Activated CD8-positive, alpha-beta memory T cell treated with anti-CD3 and anti-CD28 coated beads for 4 hours (primary cell): ENCODE data around the gene ARRDC4.

Source experiments
- DNase-seq, 2 donors: peaks; one replicate each; pipeline ENCODE4 v3.0.0-alpha.2; 2020; ENCODE audit warnings: low read depth in 2 of 2

Gene ARRDC4, protein sequence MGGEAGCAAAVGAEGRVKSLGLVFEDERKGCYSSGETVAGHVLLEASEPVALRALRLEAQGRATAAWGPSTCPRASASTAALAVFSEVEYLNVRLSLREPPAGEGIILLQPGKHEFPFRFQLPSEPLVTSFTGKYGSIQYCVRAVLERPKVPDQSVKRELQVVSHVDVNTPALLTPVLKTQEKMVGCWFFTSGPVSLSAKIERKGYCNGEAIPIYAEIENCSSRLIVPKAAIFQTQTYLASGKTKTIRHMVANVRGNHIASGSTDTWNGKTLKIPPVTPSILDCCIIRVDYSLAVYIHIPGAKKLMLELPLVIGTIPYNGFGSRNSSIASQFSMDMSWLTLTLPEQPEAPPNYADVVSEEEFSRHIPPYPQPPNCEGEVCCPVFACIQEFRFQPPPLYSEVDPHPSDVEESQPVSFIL

DNA sequence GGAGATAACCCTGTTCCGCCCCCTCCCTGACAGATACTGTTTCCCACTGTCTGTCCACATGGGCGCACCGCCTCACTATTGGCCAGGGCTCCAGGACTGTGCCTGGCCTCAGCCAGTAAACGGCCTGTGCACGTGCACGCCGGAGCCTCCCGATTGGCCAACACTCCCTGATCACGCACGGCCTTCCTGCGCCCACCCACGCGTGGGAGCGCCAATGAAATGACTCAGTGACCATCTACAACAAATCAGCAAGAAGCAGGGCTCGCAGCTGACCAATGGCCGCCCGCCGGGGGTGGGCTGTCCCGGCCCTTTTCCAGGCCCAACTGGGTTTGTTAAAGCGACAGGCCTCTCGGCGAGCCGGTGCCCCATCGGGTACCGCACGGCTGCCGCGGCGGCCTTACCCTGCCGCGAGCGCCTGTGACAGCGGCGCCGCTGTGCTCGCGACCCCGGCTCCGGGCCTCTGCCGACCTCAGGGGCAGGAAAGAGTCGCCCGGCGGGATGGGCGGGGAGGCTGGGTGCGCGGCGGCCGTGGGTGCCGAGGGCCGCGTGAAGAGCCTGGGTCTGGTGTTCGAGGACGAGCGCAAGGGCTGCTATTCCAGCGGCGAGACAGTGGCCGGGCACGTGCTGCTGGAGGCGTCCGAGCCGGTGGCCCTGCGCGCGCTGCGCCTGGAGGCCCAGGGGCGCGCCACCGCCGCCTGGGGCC is at the start of gene ARRDC4:
Gene ARRDC4, plus strand, starts transcription at position 340 of the 703 bp plus-strand sequence. Its CDS starts 159 bp downstream, at position 499.
- DNase-seq = peak; percentile 94 to 97

- DNase-seq = no peak
Measured at GRCh38 chr15:97914711-97915110, 45.8 kb upstream of the ARRDC4 start.

DNA sequence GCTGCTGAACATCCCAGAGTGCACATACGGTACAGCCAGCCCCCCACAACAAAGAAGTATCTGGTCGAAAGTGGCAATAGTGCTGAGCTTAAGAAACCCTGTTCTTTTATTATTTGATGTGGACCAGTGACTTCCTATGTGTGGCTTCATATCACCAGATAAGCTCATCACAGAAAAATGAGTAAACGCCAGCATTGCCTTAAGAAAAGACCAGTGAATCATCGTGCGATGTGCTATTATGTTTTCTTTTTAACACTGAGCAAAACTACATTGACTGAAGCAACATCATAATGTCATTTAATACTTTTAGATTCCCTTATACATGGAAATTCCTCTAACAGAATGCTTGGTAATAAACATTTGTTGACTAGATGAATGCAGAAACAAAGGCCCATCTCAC is 45.2 kb upstream of the ARRDC4 start:
- no peak for DNase-seq

DNA sequence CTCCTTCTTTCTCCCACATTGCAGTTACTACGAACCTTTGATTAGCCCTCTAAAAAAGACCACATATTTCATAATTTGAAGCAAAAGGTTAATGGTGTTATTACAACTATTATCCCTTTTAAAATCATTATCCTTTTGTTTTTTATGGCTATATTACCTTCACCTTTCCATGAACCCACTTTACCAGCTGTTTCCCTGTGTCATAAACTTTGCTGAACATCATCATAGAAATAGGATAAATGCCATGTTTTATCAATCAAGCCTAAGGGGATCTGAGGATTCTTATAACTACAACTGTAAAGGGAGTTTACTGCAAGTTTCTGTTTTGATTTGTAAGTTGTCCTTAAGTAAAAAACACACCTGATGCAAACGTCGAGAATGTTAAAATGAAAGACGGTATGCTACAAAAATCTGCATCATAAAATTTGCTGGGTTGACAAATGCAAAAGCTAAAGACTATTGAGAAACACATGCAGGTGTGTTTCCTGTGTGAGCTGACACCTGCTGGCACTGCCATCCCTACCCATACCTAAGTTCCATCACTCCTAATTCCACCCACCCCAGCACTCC is 39.1 kb upstream of the ARRDC4 start:
- DNase-seq = no peak

GRCh38 chr15:97929456-97930229 is 30.9 kb upstream of the ARRDC4 start:
- DNase-seq = no peak

DNA sequence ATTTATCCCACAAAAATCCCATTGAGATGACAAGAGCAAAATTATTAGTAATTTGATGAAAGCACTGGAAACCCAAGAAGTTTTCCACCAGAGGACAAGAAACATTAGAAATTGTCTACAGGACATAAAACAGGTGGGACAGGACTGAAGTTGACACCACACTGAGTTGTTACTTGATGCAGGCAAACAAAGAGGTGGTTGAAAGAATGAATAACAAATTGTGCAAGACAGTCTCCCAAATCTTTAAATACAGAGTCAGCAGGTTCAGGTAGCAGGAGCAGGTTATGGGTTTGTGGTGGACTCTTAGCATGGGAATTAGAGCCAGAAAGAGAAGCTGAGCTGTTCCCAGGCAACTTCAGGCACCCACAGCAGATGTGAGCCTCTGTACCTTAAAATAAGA is 30.3 kb upstream of the ARRDC4 start:
- DNase-seq = no peak

DNA sequence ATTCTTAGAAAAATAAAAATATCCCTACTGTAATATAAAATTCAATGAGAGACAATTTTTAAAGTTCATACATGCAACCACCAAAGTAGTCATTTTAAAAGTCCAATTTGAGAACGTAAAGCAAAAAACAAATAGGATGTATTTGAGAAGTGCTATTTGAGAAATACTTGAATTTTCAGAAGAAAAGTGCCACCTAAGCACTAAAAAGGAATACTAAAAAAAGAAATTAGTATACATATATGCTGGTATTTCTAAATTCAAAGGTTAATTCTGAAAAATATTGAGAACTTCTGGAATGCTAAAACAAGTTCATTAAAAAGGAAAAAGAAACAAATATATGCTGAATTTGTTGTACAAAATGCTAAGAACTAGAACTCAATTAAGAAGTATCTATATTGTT is 29.2 kb upstream of the ARRDC4 start:
- no peak for DNase-seq

DNA sequence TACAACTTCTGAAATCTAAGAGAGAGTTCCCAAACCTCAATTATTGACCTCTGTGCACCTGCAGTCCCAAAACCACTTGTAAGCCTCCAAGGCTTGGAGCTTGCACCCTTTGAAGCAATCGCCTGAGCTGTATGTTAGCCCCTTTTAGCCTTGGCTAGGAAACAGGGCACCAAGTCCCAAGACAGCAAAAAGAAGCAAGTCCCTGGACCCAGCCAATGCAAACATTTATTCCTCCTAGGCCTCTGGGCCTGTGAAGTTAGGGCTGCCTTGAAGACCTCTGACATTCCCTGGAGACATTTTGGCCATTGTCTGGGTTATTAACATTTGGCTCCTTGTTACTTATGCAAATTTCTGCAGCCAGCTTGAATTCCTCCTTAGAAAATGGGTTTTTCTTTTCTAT is 26.9 kb upstream of the ARRDC4 start:
- no peak for DNase-seq

DNA sequence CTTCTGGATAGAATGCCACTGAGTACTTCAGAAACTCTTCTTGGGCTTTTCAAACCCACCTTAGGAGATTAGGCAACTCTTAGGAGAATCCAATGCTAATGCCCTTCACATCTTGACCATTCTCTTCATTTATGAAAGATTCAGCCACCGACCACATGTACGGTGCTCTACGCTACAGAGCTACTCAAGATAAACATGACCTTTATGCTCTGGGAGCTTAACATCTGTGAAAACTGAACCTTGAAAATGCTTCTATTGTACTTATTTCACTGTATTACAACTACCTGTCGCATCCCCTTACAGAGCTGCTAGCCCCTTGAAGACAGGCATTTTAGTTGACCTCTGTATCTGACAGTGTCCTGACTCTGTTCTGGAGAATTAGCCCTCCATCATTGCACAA is 19.5 kb upstream of the ARRDC4 start:
- DNase-seq = no peak

DNA sequence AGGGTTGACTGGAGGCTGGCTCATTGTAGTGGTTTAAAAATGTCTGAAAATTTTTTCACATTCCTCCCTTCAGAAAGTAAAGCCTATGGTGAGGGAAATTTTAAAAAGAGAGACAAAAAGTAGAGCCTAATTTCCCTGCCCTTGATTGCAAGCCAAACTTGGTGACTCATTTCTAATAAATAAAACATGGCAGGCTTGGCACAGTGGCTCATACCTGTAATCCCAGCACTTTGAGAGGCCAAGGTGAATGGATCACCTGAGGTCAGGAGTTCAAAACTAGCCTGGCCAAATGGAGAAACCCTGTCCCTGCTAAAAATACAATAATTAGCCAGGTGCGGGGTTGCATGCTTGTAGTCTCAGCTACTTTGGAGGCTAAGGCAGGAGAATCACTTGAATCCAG is 18.9 kb upstream of the ARRDC4 start:
- DNase-seq = no peak

DNA sequence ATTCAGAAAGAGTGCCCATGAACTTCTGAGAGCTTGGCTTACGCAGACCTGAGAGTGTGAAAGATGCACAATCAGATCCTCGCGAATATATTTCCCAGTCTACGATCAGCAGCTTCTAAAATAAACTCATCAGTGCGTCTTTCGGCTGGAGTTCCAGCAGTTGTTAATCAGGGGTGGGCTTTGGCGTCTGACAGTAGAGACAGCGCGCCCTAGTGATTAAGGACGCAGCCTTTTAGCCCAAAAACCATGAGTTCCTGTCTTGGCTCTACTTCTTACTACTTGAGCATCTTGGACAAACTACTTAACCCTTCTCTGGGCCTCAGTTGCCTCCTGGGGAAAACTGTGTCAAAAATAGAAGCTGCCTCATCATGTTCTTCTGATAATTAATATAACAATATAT is 15.8 kb upstream of the ARRDC4 start:
- no peak for DNase-seq

DNA sequence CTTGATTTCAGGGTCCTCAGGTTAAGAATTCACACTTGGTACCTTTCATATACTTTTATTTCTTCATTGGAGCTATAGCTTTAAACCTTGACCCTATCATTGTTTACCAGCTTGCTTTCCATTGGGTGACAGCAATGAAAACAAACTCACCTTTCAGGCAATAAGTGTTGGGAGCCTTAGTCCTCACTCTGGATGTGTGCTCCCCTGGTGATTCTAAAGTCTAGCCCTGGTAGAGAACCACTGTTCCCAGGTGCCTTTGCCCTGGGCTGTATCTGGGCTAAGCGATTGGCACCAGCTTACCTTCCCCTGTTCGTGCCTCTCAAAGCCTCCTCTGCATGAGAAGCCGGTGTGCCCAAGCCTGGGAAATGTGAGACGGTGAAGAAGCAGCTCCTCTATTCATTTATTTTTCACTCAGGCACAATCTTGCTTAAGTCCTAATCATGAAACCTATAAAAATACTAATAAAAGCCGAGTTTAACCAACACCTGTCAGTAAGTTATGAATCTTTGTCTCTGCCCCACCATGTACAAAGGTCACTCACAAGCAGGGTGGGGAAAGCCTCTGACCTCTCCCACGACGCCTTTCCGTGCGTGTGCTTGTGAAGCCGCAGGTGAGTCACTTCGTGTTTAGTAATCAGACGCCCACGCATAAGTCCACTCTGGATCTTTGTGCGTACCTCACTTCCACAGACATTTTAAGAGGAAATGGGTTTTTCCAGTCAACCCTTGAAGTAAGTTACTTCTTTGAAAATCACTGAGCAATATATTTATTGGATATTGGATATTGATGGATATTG is 12.8 kb upstream of the ARRDC4 start:
- no peak for DNase-seq

GRCh38 chr15:97953254-97953653 is 7.2 kb upstream of the ARRDC4 start:
- DNase-seq = no peak

DNA sequence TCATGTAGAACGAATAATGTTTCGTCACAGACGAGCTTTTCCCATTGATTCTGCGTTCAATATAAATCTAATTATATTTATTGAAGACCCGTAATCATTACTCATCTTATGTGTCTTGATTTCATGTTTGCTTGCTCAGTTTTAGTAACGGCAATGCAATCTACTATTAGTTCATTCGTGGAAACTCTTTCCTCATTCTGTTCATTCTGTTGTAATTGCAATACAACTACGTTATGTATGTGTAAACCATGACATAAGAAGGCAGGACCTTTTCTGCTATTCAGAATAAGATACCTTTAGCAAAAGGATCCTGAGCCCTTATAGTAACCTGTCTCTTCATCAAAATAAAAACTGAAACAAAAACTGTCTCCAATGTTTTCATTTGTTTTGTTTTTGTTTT is 6.8 kb upstream of the ARRDC4 start:
- no peak for DNase-seq

DNA sequence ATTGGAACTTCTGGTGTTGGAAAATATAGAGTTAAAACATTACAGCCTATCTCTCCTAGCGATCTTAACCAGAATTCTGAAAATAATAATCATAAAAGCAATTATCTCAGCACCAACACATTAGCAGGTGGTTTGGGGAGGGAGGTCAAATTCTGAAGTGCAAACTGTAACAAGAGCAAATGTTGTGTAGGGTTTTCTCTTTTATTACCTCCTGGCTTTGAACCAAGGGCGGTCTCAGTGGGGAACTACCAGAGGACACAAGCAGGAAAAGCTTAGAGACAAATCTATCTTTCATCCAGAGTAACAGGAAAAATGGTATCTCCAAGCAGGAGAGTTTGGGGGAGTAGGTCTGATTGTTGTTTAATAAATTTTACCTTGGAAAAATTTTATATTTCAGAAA is 5.5 kb upstream of the ARRDC4 start:
- DNase-seq = no peak

- no peak for DNase-seq
Measured at GRCh38 chr15:97955529-97955928, 5.0 kb upstream of the ARRDC4 start.

DNA sequence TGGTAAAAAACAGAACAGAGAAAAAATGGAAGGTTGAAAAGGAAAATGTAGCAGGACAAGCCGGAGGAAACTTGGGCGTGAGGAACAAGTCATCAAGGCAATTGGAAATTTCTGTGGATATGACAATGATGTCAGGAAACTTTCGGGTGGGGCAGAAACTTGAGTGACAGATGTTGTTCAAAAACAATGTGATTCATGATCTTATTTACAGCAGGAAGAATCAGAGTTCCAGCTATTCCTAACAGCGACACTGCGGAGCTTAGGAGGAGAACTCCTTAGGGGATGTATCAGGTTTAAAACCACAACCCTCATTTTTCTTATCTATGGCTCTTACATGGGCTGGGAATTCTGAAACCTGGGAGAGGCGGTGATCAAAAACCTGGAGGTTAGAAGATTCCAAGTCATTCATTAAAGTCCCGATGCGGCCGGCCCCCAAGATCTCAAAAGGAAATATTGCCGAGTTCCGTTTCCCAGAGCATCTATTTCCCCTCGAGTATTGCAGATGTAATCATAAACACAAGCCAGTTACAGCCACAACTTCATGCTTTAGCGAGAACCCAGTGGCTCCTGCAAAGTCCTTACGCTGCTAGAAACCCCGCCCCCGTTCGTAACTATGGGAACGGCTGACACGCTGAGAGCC is 659 bp upstream of the ARRDC4 start:
- no peak for DNase-seq

GRCh38 chr15:97961067-97961954 is 808 bp downstream of the ARRDC4 start:
- DNase-seq = no peak

GRCh38 chr15:97962263-97962662 is 1.8 kb downstream of the ARRDC4 start:
- DNase-seq = no peak

GRCh38 chr15:97963779-97964178 is 3.3 kb downstream of the ARRDC4 start:
- DNase-seq = no peak
